Measurements from ENCODE around the gene BTBD9. TPM values are rescaled to one million over a fixed set of nuclear protein-coding genes. Genes with fewer than 3 reads are reported as not detected.
A peak's percentile ranks its signal among the peaks of the same experiment; 100 is the strongest.

BTBD9 gene
- total RNA-seq, 6 experiments from 2014 or later, result 11.0 to 12.7 (median 12.5) TPM

- no peak for DNase-seq
- Mint-ChIP-seq H3K27ac (peak overlapping the region; percentile 10), H3K9me3 (no peaks in the 10 kb centered on the region), H3K4me3 (no peak overlapping the region; the same call in 1 of the 2 replicates), H3K36me3 (ENCODE audit: low read depth) (peaks cover 13% of the 10 kb centered on the region; the same call in 1 of the 2 replicates), H3K4me1 (ENCODE audit: low read depth) (peaks cover 35% of the 10 kb centered on the region), H3K27me3 (ENCODE audit: insufficient read depth) (peaks cover 3% of the 10 kb centered on the region)
- TF ChIP-seq, protein P1, sequence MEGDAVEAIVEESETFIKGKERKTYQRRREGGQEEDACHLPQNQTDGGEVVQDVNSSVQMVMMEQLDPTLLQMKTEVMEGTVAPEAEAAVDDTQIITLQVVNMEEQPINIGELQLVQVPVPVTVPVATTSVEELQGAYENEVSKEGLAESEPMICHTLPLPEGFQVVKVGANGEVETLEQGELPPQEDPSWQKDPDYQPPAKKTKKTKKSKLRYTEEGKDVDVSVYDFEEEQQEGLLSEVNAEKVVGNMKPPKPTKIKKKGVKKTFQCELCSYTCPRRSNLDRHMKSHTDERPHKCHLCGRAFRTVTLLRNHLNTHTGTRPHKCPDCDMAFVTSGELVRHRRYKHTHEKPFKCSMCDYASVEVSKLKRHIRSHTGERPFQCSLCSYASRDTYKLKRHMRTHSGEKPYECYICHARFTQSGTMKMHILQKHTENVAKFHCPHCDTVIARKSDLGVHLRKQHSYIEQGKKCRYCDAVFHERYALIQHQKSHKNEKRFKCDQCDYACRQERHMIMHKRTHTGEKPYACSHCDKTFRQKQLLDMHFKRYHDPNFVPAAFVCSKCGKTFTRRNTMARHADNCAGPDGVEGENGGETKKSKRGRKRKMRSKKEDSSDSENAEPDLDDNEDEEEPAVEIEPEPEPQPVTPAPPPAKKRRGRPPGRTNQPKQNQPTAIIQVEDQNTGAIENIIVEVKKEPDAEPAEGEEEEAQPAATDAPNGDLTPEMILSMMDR (IDR thresholded peaks at IDR 0.05), result no peak
Measured at GRCh38 chr6:38146021-38146733, 493.6 kb downstream of the BTBD9 start.

DNA sequence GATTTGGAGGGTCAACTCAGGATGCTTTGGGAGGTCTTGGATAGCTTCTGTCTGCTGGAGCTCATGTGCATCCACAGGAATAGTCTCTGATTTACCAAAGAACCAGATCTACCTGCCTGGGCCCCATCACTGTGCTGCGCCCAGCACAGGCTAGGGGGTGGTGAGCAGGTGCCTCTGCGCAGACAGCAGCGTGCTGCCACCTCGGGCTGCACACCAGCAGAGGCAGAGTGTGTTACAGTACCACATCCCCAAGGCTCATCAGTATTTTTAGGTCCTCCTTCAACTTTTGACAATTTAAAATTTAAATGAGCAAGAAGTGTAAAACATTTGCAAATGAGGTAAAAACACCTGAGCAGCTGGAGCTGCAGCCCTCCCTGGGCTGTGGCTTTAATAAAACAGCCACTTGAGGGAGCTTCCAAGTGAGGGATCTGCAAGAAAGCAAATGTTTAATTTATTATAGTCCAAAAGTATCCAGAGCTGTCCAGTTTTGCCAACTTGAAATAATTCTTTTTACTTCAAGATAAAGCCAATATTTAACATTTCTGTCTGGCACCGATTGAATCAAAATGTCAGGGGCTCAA lies 495.3 kb downstream of the BTBD9 start:
- H3K27me3 Mint-ChIP-seq (ENCODE audit: insufficient read depth), result no peaks in the 10 kb centered on the region; the same call in none of the 2 replicates
- peaks cover 29% of the 10 kb centered on the region for H3K4me1 Mint-ChIP-seq (ENCODE audit: low read depth)
- TF ChIP-seq, protein P1 (IDR thresholded peaks at IDR 0.05), result 0 out of 2 replicates have a peak, but pooled peaks have one; percentile 18
- peaks cover 19% of the 10 kb centered on the region; the same call in 1 of the 2 replicates for H3K36me3 Mint-ChIP-seq (ENCODE audit: low read depth)
- H3K9me3 Mint-ChIP-seq, result no peaks in the 10 kb centered on the region
- no peak overlapping the region for H3K27ac Mint-ChIP-seq
- DNase-seq, result no peak
- H3K4me3 Mint-ChIP-seq, result no peak overlapping the region

DNA sequence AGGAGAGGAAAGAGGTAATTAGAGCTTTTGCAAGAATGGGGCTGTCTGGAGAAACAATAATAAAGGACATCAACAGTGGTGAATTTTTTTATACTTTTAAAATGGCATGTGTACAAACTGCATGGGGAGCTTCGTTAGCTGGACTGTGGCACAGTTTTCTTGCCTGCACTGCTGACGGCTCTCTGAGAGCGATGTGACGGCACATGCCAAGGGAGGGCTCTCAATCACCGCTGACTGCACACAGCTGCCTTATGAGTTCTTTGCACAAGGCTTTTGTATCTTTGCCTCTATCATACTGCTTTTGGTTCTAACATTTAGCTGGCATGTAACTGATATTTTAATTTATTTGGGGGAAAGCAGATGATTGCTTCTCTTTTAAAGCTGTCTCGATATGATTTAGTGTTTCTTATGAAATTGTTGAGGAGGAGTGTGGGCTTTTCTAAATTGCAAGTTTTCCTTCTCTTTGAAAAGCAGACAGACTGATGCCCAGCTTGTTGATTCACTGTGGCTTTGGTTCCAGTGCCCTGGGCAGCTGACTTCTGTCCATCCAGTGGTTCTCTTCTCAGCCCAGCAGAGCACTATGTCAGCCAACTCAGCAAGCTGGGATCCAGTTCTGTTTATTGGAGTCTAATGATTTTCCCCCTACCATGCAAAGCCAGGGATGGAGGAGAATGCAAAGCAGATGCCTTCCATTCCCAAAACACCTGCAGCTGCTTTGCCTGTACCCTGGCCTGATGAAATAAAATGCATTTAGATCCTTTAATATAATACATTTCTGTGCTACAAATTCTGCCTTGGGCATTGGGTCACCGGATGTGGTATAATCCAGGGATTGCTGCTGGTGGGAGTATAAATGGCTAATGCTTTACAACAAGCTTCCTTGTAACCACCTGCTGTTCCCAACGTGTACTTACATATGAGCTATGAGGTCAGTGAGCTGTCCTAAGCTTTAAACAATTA lies 496.3 kb downstream of the BTBD9 start:
- Mint-ChIP-seq H3K4me3 (no peak overlapping the region), H3K4me1 (ENCODE audit: low read depth) (peaks cover 33% of the 10 kb centered on the region), H3K27me3 (ENCODE audit: insufficient read depth) (no peaks in the 10 kb centered on the region; the same call in none of the 2 replicates), H3K9me3 (no peaks in the 10 kb centered on the region), H3K36me3 (ENCODE audit: low read depth) (peaks cover 21% of the 10 kb centered on the region), H3K27ac (peak overlapping the region; percentile 13; the same call in 1 of the 2 replicates)
- TF ChIP-seq, protein P1 (IDR thresholded peaks at IDR 0.05), result no peak
- no peak for DNase-seq

- TF ChIP-seq, protein P1 (IDR thresholded peaks at IDR 0.05), result no peak
- no peaks in the 10 kb centered on the region for H3K9me3 Mint-ChIP-seq
- DNase-seq, result no peak
- no peaks in the 10 kb centered on the region; the same call in none of the 2 replicates for H3K27me3 Mint-ChIP-seq (ENCODE audit: insufficient read depth)
- H3K4me1 Mint-ChIP-seq (ENCODE audit: low read depth), result peaks cover 30% of the 10 kb centered on the region
- no peak overlapping the region for H3K4me3 Mint-ChIP-seq
- no peak overlapping the region for H3K27ac Mint-ChIP-seq
- peaks cover 18% of the 10 kb centered on the region; the same call in 1 of the 2 replicates for H3K36me3 Mint-ChIP-seq (ENCODE audit: low read depth)
Measured at GRCh38 chr6:38142178-38142902, 497.4 kb downstream of the BTBD9 start.

GRCh38 chr6:38141716-38142115 lies 498.0 kb downstream of the BTBD9 start:
- H3K4me1 Mint-ChIP-seq (ENCODE audit: low read depth), result peaks cover 30% of the 10 kb centered on the region
- no peaks in the 10 kb centered on the region for H3K9me3 Mint-ChIP-seq
- H3K27ac Mint-ChIP-seq, result no peak overlapping the region
- H3K36me3 Mint-ChIP-seq (ENCODE audit: low read depth), result peaks cover 25% of the 10 kb centered on the region
- no peak for DNase-seq
- no peaks in the 10 kb centered on the region; the same call in none of the 2 replicates for H3K27me3 Mint-ChIP-seq (ENCODE audit: insufficient read depth)
- no peak overlapping the region for H3K4me3 Mint-ChIP-seq
- TF ChIP-seq, protein P1 (IDR thresholded peaks at IDR 0.05), result no peak
